CD4-positive, alpha-beta T cell treated with Interleukin-6 for 4 hours (primary cell): ENCODE measurements around the gene SMAD4.
"Not testable (repeated sequence)": the region's sequence is repeated elsewhere in the genome, so short reads cannot be mapped to it uniquely, and the experiment has no call there.

Experiments used
- DNase-seq: peaks from one replicate; pipeline ENCODE4 v3.0.0-alpha.2; 2020; ENCODE audit warnings: mixed read lengths

Gene SMAD4

GRCh38 chr18:51072586-51073313 lies 42.7 kb downstream of the SMAD4 start:
- DNase-seq, result no peak

GRCh38 chr18:51074605-51075004 lies 44.6 kb downstream of the SMAD4 start:
- DNase-seq, result no peak

GRCh38 chr18:51076503-51076902 lies 46.5 kb downstream of the SMAD4 start:
- DNase-seq, result no peak

GRCh38 chr18:51077217-51077616 lies 47.2 kb downstream of the SMAD4 start:
- DNase-seq, result no peak

- no peak for DNase-seq
These were observed 48.0 kb downstream of the SMAD4 start for GRCh38 chr18:51078026-51078425.

GRCh38 chr18:51082571-51083267 lies 52.7 kb downstream of the SMAD4 start:
- DNase-seq, result no peak

- no peak for DNase-seq
These were observed 53.4 kb downstream of the SMAD4 start for GRCh38 chr18:51083398-51083797.

GRCh38 chr18:51088410-51088809 lies 58.4 kb downstream of the SMAD4 start:
- no peak for DNase-seq

GRCh38 chr18:51089691-51090090 lies 59.7 kb downstream of the SMAD4 start:
- DNase-seq, result no peak

- DNase-seq, result no peak
These were observed 61.3 kb downstream of the SMAD4 start for GRCh38 chr18:51091270-51091669.

- DNase-seq, result no peak
These were observed 62.1 kb downstream of the SMAD4 start for GRCh38 chr18:51092117-51092516.

GRCh38 chr18:51092967-51093366 lies 63.0 kb downstream of the SMAD4 start:
- not testable (repeated sequence) for DNase-seq

GRCh38 chr18:51097021-51097822 lies 67.2 kb downstream of the SMAD4 start:
- DNase-seq, result no peak

- DNase-seq, result no peak
These were observed 68.1 kb downstream of the SMAD4 start for GRCh38 chr18:51098082-51098481.

GRCh38 chr18:51098513-51098912 lies 68.5 kb downstream of the SMAD4 start:
- DNase-seq, result no peak

- DNase-seq, result no peak
These were observed 70.5 kb downstream of the SMAD4 start for GRCh38 chr18:51100385-51101120.

- DNase-seq, result no peak
These were observed 77.1 kb downstream of the SMAD4 start for GRCh38 chr18:51107082-51107481.

GRCh38 chr18:51107598-51108305 lies 77.7 kb downstream of the SMAD4 start:
- DNase-seq, result no peak

- DNase-seq, result no peak
These were observed 78.3 kb downstream of the SMAD4 start for GRCh38 chr18:51108330-51108729.

GRCh38 chr18:51110073-51110797 lies 80.2 kb downstream of the SMAD4 start:
- peak; percentile 68 for DNase-seq

- not testable (repeated sequence) for DNase-seq
These were observed 81.8 kb downstream of the SMAD4 start for GRCh38 chr18:51111633-51112355.
